Measurements from ENCODE around the gene CRYL1. TPM values are rescaled to one million over a fixed set of nuclear protein-coding genes. Genes with fewer than 3 reads are reported as not detected.

The CRYL1 gene
- total and polyA plus RNA-seq, 2 of the 13 experiments (the other 11 are each of a cell fraction or from before 2014, with no cell fraction given), result 57.2 to 115 TPM

- Histone ChIP-seq H3K9me3 (ENCODE audit: low read length) (no peaks in the 10 kb centered on the region), H3K79me2 (ENCODE audit: insufficient read depth, low read length) (no peaks in the 10 kb centered on the region), H3K4me2 (ENCODE audit: low read depth, low read length) (no peak overlapping the region), H3K4me1 (ENCODE audit: insufficient read depth, low read length) (no peaks in the 10 kb centered on the region), H2AFZ (ENCODE audit: low read length) (no peak overlapping the region), H3K27ac (ENCODE audit: extremely low read length, insufficient read depth, low read length) (no peak overlapping the region), H4K20me1 (ENCODE audit: insufficient read depth, low read length) (no peaks in the 10 kb centered on the region), H3K9ac (ENCODE audit: insufficient read depth, low read depth, low read length) (no peak overlapping the region), H3K4me3 (replicated peaks in 1 of 3; ENCODE audit: insufficient read depth in 1 of 3, low read depth in 2 of 3, low read length in 3 of 3) (no peak overlapping the region), H3K36me3 (replicated peaks in 1 of 2; ENCODE audit: control insufficient read depth in 1 of 2, insufficient read depth in 2 of 2, low read length in 2 of 2) (no peaks in the 10 kb centered on the region), H3K27me3 (ENCODE audit: control insufficient read depth in 1 of 2, insufficient read depth in 2 of 2, low read length in 2 of 2) (peaks cover 0 to 7% of the 10 kb centered on the region in 2 experiments; a peak in 1 of 5 replicates)
- ATAC-seq (peak; percentile 46; the same call in 2 of the 3 replicates), FAIRE-seq (no peak), DNase-seq (ENCODE audit: low spot score) (no peak)
- no TSS peak for BruUV-seq (replicated peaks)
- POLR2A ChIA-PET, result no interaction called here
- in situ Hi-C loops (cut with HindIII; ENCODE audit: extremely low pct_ligation_motif_present, low pct_unique_long_range_greater_than_20kb), result no loop called here
- 77% methylated on average over 6 of the region's 6 CpGs for WGBS (ENCODE audit: low lambda C conversion rate)
- intact Hi-C loops (cut with micrococcal nuclease; ENCODE audit: unreplicated experiment), result no loop called here
- CTCF ChIA-PET (ENCODE audit: low intra/inter-chr PET ratio, low total read pairs), result no interaction called here
- TF ChIP-seq ARID2 (CRISPR knock-in tag; IDR thresholded peaks at IDR 0.05; ENCODE audit: borderline replicate concordance) (no peak), HMG20A (CRISPR knock-in tag; IDR thresholded peaks at IDR 0.05; ENCODE audit: borderline replicate concordance) (no peak), ZNF101 (CRISPR knock-in tag; IDR thresholded peaks at IDR 0.05; ENCODE audit: borderline replicate concordance, low read depth) (no peak), MTF1 (CRISPR knock-in tag; IDR thresholded peaks at IDR 0.05) (no peak), ZNF780A (CRISPR knock-in tag; IDR thresholded peaks at IDR 0.05) (no peak), ZNF589 (CRISPR knock-in tag; conservative IDR thresholded peaks at IDR 0.05) (no peak), NR2F1 (CRISPR knock-in tag; IDR thresholded peaks at IDR 0.05) (no peak), POLR2AphosphoS5 (IDR thresholded peaks at IDR 0.05; ENCODE audit: low read depth, low read length) (no peak), CHD4 (IDR thresholded peaks at IDR 0.05; ENCODE audit: borderline replicate concordance, low read length) (no peak), GFI1 (CRISPR knock-in tag; IDR thresholded peaks at IDR 0.05; ENCODE audit: borderline replicate concordance) (no peak), NR1H2 (CRISPR knock-in tag; IDR thresholded peaks at IDR 0.05; ENCODE audit: borderline replicate concordance, low read depth) (no peak), RAD51 (IDR thresholded peaks at IDR 0.05; ENCODE audit: borderline replicate concordance) (no peak), ZZZ3 (CRISPR knock-in tag; IDR thresholded peaks at IDR 0.05; ENCODE audit: borderline replicate concordance) (no peak), ZC3H4 (CRISPR knock-in tag; IDR thresholded peaks at IDR 0.05; ENCODE audit: borderline replicate concordance) (no peak), KLF6 (CRISPR knock-in tag; IDR thresholded peaks at IDR 0.05) (no peak), TEAD2 (CRISPR knock-in tag; IDR thresholded peaks at IDR 0.05) (no peak), ZNF800 (CRISPR knock-in tag; IDR thresholded peaks at IDR 0.05) (no peak), DPF2 (CRISPR knock-in tag; IDR thresholded peaks at IDR 0.05; ENCODE audit: borderline replicate concordance, low read depth) (no peak)
These were observed 147.9 kb downstream of the CRYL1 start for GRCh38 chr13:20377720-20378119.

Data from HepG2 (cell line).